GM12875 (cell line): ENCODE data around the gene GPATCH2L.

ENCODE experiments used
- H3K4me3 ChIP-seq: one replicate; pipeline ENCODE4 v1.5.1; 2011; ENCODE audit warnings: low read depth, low read length, control low read depth
- CTCF ChIP-seq: IDR thresholded peaks from 2 replicates; pipeline ENCODE4 v1.5.1; 2011; ENCODE audit warnings: low read depth, mild to moderate bottlenecking, control low read depth, inconsistent platforms, low read length, moderate library complexity, borderline replicate concordance; ENCODE audit not compliant: insufficient read depth

Gene GPATCH2L

DNA sequence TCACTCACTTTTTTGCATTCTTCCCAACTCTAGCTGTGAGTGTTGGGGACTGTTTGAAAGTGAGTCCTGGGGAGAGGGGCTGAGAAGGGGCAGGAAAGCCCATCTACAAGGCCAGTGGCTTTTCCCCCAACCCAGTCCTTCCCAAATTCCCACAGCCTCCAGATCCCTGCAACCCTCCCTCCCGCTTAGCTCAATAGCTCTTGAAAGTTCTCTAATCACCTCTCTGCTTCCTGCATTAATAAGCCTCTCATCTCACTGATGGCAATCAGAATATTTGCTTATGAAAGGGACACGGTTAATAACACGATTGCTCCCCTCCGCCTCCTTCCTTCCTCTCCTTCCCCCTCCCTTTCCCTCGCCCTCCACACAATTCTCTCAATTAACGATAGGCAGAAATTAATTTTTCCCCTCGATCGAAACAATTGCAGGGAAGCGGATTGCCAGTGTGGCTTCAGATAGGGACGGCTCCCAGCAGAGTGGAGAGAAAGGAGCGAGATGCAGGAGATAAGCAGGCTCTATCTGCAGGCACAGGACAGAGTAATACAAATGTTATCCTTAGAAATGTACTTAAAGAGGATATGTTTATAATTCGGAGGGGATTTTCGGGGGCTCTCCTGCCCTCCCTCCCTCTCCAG lies 15.1 kb upstream of the GPATCH2L start:
- no peak for TF ChIP-seq CTCF
- H3K4me3 ChIP-seq: no peak overlapping the region

GRCh38 chr14:76138119-76138757 lies 13.5 kb upstream of the GPATCH2L start:
- H3K4me3 ChIP-seq: no peak overlapping the region

GRCh38 chr14:76138758-76139723 lies 12.7 kb upstream of the GPATCH2L start:
- TF ChIP-seq CTCF: no peak
- no peak overlapping the region for H3K4me3 ChIP-seq

More at GRCh38 chr14:76138119-76138757, 13.5 kb upstream of the GPATCH2L start:
- no peak for TF ChIP-seq CTCF

GRCh38 chr14:76143642-76144041 lies 8.1 kb upstream of the GPATCH2L start:
- no peak overlapping the region for H3K4me3 ChIP-seq
- TF ChIP-seq CTCF: no peak

GRCh38 chr14:76146976-76147375 lies 4.7 kb upstream of the GPATCH2L start:
- no peak for TF ChIP-seq CTCF
- no peak overlapping the region for H3K4me3 ChIP-seq

GRCh38 chr14:76149196-76149595 lies 2.5 kb upstream of the GPATCH2L start:
- no peak overlapping the region for H3K4me3 ChIP-seq
- no peak for TF ChIP-seq CTCF
